GM10248 (cell line): ENCODE data around the gene RALGPS1.
A peak's percentile ranks its signal among the peaks of the same experiment; 100 is the strongest.

Experiments used
- CTCF ChIA-PET: fragments of 300-600 bp; sonication (Branson Sonifier 250); formaldehyde crosslinking; extraction: SDS; loops from one replicate; lab custom pipeline; 2021; ENCODE audit warnings: antibody characterized with exemption; lab: Yijun Ruan, JAX
- POLR2A ChIA-PET: fragments of 350-650 bp; sonication (Branson Sonifier 250); formaldehyde crosslinking; extraction: SDS; loops from one replicate; lab custom pipeline; 2020; ENCODE audit warnings: antibody characterized with exemption; lab: Yijun Ruan, JAX
- DNase-seq: peaks from one replicate; pipeline ENCODE4 v3.0.0; 2012; ENCODE audit errors: extremely low spot score
- TF ChIP-seq, protein P1 (sequence below): IDR thresholded peaks from 2 replicates; pipeline ENCODE4 v1.5.1; 2012; ENCODE audit warnings: mild to moderate bottlenecking, low read depth; ENCODE audit errors: extremely low read depth, missing control alignments, control extremely low read depth

RALGPS1 gene

DNA sequence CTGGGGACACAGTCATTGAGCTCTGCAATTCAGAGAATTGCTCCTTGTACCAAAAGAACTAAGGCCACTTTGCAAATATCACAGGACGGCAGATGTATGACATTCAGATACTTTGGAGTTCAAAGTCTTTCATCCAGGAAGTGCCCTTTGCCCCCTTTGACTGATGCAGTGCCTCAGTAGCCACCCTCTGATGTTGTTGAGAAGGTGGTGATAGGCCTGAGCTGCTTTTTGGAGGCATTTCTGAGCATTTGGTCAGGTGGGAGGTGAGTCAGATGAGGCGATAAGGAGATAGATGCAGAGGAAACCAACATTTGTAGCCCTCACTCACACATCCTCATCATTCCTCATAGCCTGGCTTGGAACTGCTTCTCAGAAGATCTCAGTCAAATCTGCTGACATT, 144.4 kb downstream of the RALGPS1 start:
- TF ChIP-seq, protein P1, sequence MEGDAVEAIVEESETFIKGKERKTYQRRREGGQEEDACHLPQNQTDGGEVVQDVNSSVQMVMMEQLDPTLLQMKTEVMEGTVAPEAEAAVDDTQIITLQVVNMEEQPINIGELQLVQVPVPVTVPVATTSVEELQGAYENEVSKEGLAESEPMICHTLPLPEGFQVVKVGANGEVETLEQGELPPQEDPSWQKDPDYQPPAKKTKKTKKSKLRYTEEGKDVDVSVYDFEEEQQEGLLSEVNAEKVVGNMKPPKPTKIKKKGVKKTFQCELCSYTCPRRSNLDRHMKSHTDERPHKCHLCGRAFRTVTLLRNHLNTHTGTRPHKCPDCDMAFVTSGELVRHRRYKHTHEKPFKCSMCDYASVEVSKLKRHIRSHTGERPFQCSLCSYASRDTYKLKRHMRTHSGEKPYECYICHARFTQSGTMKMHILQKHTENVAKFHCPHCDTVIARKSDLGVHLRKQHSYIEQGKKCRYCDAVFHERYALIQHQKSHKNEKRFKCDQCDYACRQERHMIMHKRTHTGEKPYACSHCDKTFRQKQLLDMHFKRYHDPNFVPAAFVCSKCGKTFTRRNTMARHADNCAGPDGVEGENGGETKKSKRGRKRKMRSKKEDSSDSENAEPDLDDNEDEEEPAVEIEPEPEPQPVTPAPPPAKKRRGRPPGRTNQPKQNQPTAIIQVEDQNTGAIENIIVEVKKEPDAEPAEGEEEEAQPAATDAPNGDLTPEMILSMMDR, result no peak
- ChIA-PET POLR2A (no interaction called here), CTCF (interaction anchor here (1.0 to 2.9 kb wide), 5 partner anchors 9 to 94 kb away, joined by 3 to 11 read pairs (median 4); no protein-coding TSS in a partner anchor)
- no peak for DNase-seq

DNA sequence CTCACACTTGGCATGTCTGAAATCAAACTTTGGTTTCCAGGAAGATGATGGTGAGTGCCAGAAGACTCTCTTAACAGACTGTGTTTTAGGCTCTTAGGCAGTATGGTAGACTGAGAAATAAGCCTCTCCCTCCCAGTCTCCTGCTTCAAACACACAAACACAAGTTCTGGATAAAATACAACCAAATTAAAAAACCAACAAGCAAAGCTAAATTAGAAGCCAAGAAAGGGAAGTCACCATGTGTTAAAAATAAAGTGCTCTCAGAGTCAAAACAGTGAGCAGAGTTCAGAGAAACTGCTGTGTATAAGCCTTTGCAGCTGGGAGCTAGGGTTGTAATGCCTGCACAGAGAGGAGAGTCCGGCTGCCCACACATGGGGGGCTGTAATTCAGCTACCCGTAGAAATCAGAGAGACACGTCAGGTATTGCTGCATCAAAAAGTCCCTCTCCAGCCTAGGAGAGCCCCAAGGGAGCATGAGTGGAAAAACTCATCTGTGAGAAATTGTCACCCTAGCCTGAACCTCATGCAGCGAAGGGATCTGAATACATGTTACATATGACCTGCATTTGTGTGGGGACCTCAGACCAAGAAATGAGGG, 145.3 kb downstream of the RALGPS1 start:
- peak; percentile 31 for DNase-seq
- TF ChIP-seq, protein P1, result no peak
- POLR2A ChIA-PET, result no interaction called here
- CTCF ChIA-PET, result interaction anchor here (1.0 to 2.9 kb wide), 5 partner anchors 8 to 95 kb away, joined by 3 to 11 read pairs (median 4); no protein-coding TSS in a partner anchor

DNA sequence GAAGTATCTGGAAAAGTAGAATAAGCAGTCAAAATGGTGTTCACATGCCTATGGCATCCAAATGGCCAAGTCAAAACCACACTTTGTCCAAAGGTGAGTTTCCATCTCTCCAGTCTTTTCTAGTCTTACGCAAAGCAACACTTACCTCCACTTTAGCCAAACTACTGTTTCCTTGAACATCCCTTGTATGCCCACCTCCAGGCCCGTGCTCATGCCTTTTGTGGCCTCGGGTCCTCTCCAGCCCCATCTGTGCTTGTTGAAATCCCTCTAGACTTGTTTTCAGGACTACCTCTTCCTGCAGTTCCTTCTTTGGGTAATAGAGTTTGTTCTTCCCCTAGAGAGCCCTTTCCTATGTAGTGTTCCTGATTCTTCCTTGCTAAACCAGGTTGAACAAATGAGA, 146.8 kb downstream of the RALGPS1 start:
- CTCF ChIA-PET, result no interaction called here
- POLR2A ChIA-PET, result no interaction called here
- TF ChIP-seq, protein P1, result no peak
- no peak for DNase-seq

DNA sequence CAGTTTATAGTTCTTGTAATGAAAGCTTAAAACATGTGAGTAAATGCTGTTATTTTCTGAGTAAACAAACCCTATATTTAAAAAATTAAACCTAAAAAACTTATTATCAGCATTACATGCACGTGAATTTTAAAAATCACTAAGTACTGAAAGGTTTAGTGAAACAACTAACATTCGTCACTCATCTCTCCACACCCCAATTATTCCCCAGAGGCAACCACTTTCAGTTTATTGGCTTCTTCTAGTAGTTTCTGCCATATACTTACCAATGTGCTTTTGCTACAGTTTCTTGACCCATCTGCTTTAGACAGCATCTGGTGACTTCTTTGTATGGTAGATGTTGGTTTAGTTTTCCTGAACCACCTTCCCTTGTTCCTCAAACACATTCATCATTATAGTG, 149.8 kb downstream of the RALGPS1 start:
- POLR2A ChIA-PET, result no interaction called here
- DNase-seq, result no peak
- TF ChIP-seq, protein P1, result no peak
- CTCF ChIA-PET, result no interaction called here

DNA sequence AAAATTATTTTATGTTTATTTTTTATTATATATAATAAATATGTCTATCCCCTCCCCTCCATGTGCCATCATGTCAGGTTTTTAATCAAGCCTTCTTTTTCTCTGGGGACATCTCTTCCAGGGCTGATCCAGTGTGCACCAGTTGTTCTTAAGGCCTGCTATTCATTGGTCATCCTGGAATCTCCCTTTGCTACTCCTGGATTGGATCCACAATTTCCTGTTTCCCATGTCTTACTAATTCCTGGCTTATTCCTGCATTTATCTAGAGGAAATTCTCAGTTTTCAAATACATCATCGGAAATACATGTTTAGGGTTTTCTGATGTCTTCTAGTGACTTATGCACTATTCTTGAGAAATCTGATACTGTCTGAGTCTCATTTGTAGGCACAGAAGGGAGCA, 151.0 kb downstream of the RALGPS1 start:
- CTCF ChIA-PET, result no interaction called here
- POLR2A ChIA-PET, result no interaction called here
- no peak for DNase-seq
- TF ChIP-seq, protein P1, result no peak

DNA sequence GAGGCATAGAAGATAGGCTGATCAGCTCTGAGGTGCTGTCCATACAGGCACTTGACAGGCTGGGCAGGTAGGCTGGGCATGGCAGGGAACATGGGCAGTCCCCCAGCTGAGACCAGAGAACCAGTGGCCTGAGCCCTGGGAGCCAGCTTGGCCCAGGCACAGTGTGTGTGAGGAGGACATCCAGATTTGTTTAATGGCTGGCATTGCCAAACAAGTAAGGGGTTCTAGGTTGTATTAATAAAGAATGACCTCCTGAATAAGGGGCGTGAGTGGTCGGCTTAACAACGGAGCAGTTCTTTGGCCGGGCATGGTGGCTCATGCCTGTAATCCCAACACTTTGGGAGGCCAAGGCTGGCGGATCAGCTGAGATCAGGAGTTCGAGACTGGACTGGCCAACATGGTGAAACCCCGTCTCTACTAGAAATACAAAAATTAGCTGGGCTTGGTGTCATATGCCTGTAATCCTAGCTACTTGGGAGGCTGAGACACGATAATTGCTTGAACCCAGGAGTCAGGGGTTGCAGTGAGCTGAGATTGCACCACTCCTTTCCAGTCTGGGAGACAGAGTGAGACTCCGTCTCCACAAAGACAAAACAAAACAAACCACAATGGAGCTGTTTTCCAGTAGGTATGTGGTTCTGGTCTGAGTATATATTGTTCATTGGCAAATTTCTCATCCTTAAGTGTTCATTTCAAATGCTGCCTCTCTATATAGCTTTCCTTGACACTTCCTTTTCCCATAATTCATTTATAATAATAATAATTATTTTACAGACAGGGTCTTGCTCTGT, 151.7 kb downstream of the RALGPS1 start:
- TF ChIP-seq, protein P1, result no peak
- ChIA-PET CTCF (interaction anchor here (0.7 to 3.0 kb wide), 3 partner anchors 8 to 18 kb away, joined by 3 to 11 read pairs (median 4); no protein-coding TSS in a partner anchor), POLR2A (no interaction called here)
- DNase-seq, result no peak
